Activated gamma-delta T cell (primary cell): ENCODE results near the gene IKZF1.
A peak's percentile ranks its signal among the peaks of the same experiment; 100 is the strongest.

Experiments used
- DNase-seq: peaks from one replicate; lab custom pipeline; 2025; lab: John Stamatoyannopoulos, UW

Gene IKZF1

DNA sequence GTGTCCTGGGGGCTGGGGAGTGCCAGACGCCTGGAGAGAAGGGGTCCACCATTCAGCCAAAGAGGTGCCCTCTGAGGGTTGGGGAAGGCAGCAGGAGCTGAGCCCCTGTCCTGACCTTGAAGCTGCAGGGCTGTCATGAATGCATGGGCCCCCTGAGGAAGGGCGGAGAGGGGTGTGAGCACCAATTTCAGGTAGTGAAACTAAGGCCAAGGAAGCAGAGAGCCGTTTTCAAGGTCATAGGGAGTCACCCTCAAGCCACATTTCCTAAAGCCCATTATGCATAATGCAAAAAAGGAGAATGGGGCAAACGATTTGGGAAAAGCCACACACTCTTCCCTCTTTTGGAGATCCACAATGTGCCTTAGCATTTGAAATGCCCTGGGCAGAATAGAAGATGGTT is 108.5 kb downstream of the IKZF1 start:
- DNase-seq, result no peak

- DNase-seq, result no peak
Observed at GRCh38 chr7:50413561-50413960, 109.0 kb downstream of the IKZF1 start.

DNA sequence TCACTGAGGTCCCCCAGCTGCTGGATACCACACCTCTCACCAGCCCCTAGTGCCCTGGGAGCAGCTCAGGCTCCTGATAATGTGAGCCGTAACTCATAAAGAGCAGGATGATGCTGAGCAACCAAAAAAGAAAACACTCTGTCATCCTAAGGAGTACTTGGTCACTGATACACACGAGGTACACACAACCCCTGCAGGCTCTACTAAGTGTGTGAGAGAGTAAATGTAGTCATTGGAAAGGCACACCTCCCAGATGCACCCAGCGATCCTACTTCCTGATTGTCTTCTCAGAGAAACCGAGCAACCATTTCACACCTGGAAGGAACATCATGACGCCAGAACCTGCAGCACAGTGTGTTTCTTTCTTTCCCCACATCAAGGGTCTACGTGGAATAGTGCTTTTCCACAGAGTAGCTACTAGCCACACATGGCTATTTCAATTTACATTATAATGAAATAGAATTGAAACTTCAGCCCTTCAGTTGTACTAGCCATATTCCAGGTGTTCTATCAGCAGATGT is 111.4 kb downstream of the IKZF1 start:
- no peak for DNase-seq

DNA sequence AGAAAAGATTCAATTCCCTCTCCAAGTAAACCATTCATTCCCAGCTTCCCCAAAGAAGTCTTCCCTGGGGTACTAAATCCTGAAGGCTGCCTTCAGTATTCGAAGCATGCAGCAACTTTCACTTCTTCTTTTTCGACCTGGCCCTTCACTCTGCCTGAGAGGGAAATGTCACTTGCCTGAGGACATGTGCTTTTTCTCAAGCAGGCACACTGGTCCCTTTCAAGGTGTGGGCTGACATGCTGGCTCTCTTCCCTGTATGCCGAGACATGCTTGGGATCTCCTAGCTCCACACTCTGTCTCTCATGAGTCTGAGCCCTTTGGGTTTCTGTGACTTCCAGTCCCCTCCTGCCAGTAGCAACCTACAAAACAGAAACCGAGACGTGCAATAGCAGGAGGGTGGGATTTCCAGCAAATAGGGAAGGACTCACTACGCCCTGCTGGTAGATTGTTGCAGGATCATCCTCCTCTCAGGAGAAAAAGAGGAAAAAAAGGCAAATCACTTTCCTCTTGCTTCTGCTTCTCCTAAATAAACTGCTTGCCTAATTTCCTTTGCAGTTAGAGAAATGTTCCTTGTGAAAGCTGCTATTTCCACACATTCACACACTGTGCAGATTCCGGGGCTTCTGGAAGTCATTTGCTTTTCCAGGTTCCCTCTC is 112.1 kb downstream of the IKZF1 start:
- DNase-seq, result no peak

DNA sequence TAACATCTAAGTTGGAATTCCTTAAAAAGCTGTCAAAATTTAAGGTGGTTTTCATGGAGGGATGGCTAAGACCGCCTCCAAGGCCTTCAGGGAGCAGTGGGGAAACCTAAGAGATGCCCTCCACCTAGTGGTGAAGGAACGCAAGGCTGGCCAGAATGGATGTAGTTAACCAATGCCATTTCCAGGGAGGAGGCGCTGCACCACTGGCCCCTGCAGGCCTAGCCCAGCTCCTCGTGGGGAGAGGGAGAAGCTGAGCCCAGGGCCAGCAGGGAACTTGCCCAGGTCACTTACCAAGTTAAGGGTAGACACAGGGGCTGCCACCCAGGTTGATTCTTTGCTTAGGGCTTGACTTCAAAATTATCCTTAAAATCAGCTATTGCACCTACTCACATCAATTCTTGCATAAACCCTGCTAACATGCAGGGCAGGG is 113.6 kb downstream of the IKZF1 start:
- DNase-seq, result peak; percentile 7

GRCh38 chr7:50418526-50419290 is 114.2 kb downstream of the IKZF1 start:
- DNase-seq, result no peak

DNA sequence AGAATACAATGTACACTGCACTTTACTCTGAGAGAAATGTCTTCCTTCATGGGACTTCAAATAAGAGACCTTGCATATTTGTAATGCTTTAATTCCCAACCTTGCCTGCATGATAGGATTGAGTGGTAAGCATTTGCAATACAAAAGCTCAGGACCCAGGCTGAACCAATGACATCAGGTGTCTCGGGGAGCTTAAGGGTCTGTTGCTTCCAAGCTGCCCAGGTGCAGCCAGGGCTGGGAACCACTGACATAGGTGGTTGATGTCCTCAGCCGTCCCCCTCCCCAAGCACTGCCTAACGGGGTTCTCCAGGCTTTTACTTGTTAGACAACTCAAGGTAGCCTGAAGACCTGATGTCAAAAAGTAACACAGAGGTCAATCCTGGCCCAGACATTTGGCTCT is 116.5 kb downstream of the IKZF1 start:
- no peak for DNase-seq

DNA sequence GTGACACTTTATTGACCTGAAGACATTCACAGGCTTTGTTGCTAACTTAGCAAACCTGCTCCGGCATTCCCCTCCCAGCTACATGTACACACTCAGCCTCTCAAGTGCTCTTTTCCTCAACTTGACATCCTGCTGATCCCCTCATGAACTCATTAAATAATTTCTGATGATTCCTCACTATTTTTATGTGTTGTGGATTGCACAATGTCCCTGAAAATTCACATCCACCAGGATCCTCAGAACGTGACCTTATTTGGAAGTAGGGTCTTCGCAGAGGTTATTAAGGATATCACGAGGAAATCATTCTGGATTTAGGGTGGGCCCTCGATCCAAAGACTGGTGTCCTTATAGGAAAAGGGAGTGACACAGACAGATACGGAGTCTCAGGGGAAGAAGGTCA is 118.3 kb downstream of the IKZF1 start:
- DNase-seq, result no peak

DNA sequence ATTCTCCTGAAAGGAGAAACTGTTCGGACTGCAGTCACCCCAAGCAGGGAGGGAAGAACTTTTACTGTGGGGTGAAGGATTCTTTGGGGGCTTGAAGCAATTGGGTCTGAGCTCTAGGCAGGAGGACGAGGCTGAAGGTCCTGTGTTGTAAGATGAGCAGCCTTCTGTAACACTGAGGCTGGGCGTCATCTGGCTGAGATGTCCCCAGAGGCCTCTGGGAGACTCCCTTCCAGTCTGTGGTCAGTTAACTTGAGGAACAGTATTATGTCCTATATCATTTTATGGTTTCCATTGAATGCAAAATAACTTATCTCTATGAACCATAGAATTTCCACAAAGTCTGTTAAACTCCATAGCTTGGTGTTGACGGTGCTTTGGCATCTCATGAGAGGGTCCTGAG is 119.3 kb downstream of the IKZF1 start:
- DNase-seq, result no peak

DNA sequence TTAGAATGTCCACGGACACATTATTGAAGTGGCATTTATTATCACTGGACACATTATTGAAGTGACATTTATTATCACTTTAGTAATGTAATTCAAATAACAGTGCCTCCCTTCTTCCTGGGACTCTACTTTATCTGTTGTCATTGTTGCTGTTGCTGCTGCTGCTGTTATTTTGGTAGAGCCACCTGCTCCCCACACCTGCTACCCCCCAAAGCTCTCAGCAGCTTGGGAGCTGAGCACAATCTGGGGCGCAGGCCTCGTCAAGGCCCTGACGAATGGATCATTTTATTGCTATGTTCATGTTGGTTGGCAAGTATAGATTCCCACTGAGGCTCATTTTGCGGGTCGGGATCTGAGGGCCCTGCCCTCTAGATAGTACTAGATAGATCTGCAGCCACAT is 120.8 kb downstream of the IKZF1 start:
- DNase-seq, result no peak

GRCh38 chr7:50426280-50427045 is 121.9 kb downstream of the IKZF1 start:
- DNase-seq, result no peak

DNA sequence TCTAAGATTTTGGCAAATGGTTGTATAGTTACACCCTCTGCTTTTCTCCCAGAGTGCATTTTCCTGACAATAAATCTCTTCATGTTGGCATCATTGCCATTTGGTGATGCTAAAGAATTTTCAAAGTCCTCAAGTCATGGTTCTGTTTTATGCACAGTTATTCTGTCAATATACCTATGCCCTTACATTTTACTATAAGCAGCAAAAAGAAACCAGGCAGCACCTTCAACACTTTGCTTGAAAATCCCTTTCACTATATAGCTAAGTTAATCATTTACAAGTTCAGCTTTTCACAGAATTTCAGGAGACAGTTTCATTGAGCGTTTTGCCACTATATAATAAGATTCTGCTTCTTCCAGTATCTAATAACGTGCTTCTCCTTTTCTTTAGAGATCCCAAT is 123.0 kb downstream of the IKZF1 start:
- DNase-seq, result no peak

GRCh38 chr7:50428911-50429310 is 124.4 kb downstream of the IKZF1 start:
- DNase-seq, result no peak

GRCh38 chr7:50431316-50431715 is 126.8 kb downstream of the IKZF1 start:
- no peak for DNase-seq

- DNase-seq, result no peak
Observed at GRCh38 chr7:50431722-50432305, 127.3 kb downstream of the IKZF1 start.

DNA sequence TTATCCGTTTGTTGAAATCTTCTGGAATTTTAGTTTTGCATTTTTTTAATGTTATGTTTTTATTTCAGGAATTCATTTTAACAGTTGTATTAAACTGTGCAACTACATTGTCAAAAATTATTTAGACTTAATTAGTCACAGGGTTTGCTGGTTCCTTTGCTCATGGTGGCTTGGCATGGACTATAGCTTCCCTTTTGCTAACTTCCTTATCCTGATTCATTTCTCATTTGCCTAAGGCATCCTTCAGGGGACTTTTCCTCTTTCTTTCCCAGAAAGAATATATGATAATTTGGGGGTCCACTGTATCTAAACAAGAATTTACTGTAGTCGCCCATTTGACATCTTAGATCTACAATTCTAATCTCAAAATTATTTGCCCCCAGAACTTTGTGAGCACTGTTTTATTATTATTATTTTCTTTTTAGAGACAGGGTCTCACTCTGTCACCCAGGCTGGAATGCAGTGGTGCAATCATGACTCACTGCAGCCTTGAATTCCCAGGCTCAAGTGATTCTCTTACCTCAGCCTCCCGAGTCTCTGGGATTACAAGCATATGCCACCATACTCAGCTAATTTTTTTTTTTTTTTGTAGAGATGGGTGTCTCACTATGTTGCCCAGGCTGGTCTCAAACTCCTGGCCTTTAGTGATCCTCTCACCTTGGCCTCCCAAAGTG is 131.8 kb downstream of the IKZF1 start:
- no peak for DNase-seq

- no peak for DNase-seq
Observed at GRCh38 chr7:50446542-50446960, 142.0 kb downstream of the IKZF1 start.

DNA sequence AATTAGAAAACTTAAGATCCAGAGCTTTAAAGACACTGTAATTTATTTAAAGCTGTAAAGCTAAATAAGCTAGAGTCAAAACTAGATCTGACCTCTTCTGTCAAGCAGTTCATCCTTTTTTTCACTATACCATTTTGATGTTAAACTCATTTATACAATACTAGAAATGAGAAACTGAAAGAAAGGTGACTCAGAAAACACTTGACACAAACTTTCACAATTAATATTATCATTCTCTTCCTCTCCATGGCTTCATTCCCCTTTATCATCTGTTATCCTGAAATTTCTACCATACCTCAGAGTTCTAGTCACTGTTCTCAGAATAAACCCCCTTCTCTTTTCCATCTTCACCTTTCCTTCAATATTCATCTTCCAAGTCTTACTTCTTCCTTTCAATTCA is 144.3 kb downstream of the IKZF1 start:
- DNase-seq, result no peak

- DNase-seq, result no peak
Observed at GRCh38 chr7:50449501-50449880, 145.0 kb downstream of the IKZF1 start.

DNA sequence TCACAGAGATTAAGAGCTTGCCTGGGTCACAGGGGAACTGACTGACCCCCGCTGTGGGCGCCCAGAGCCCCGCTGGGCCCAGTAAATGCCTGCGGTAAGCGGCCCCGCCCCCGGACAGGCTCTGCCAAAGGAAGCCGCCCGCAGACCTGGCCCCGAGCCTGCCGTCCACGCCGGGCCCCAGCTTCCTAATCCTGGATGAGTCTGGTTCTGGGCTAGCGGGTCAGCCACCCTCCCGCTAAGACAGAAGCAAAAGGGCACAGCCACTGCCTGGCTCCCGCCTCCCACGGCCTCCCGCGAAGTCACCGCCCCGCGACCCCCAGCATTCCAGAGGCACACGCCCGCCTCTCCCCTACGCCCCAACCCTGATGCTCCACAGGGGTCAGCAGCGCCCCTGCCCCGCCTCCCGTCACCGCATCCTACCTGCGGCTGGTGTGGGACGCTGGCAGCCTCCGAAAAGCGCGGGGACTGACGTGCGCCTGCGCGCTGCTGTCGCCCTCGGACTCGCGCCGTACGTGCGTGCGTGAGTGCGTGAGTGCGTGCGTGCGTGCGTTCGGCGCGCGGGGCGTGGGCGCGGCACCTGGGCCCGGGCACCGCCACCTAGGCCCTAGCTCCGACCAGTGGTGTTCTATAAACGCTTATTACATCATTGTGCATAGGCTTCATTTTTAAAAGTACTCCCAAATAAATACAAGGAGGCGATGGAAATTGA is 145.5 kb downstream of the IKZF1 start, which contains the start of gene FIGNL1:
TSS of gene FIGNL1 (minus strand) at position 470 of the 709 bp plus-strand sequence. CDS start 3,063 bp downstream, outside the sequence.
- peak; percentile 63 for DNase-seq

GRCh38 chr7:50450590-50451032 is 146.1 kb downstream of the IKZF1 start:
- DNase-seq, result no peak
